H9 (cell line): ENCODE results near the gene TBC1D9B. TPM values are rescaled to one million over a fixed set of nuclear protein-coding genes. Genes with fewer than 3 reads are reported as not detected.

ENCODE experiments used
- DNase-seq: peaks from one replicate; pipeline ENCODE4 v3.0.0-alpha.2; 2017
- H2AFZ ChIP-seq: one replicate; pipeline ENCODE4 v1.6.1; 2013; ENCODE audit warnings: mild to moderate bottlenecking, low read length, control low read depth, moderate library complexity
- H2AK5ac ChIP-seq: 2 replicates; pipeline ENCODE4 v1.6.1; 2013; ENCODE audit warnings: low read length, control low read depth, mixed read lengths; ENCODE audit not compliant: insufficient read length
- H2BK120ac ChIP-seq: one replicate; pipeline ENCODE4 v1.6.1; 2013; ENCODE audit warnings: low read depth, mild to moderate bottlenecking, low read length, control low read depth, inconsistent platforms; ENCODE audit not compliant: poor library complexity, severe bottlenecking
- H2BK12ac ChIP-seq: 2 replicates; pipeline ENCODE4 v1.6.1; 2013; ENCODE audit warnings: low read length, control low read depth, mixed read lengths, low read depth; ENCODE audit not compliant: insufficient read length
- H2BK15ac ChIP-seq: 2 replicates; pipeline ENCODE4 v1.6.1; 2013; ENCODE audit warnings: low read depth, low read length, control low read depth
- H2BK20ac ChIP-seq: one replicate; pipeline ENCODE4 v1.6.1; 2013; ENCODE audit warnings: low read depth, mild to moderate bottlenecking, low read length, control low read depth, inconsistent platforms; ENCODE audit not compliant: poor library complexity, severe bottlenecking
- H2BK5ac ChIP-seq: 2 replicates; pipeline ENCODE4 v1.6.1; 2013; ENCODE audit warnings: low read length, control low read depth, mixed read lengths; ENCODE audit not compliant: insufficient read length
- H3K14ac ChIP-seq: 2 replicates; pipeline ENCODE4 v1.6.1; 2013; ENCODE audit warnings: low read length, control low read depth; ENCODE audit not compliant: insufficient read depth
- H3K18ac ChIP-seq: 2 replicates; pipeline ENCODE4 v1.6.1; 2013; ENCODE audit warnings: low read depth, mild to moderate bottlenecking, mixed read lengths, low read length, control low read depth; ENCODE audit not compliant: insufficient read length
- H3K23ac ChIP-seq: 2 replicates; pipeline ENCODE4 v1.6.1; 2013; ENCODE audit warnings: low read length, control low read depth, mixed read lengths, low read depth; ENCODE audit not compliant: insufficient read length
- H3K23me2 ChIP-seq: 2 replicates; pipeline ENCODE4 v1.6.1; 2013; ENCODE audit warnings: low read depth, mild to moderate bottlenecking, mixed read lengths, low read length, control low read depth; ENCODE audit not compliant: insufficient read length, poor library complexity, severe bottlenecking
- H3K27ac ChIP-seq: 2 replicates; pipeline ENCODE4 v1.5.1; 2013; ENCODE audit warnings: low read length, control low read depth, mixed read lengths, low read depth; ENCODE audit not compliant: insufficient read length
- H3K27me3 ChIP-seq: 2 replicates; pipeline ENCODE4 v1.6.1; 2013; ENCODE audit warnings: low read length, control low read depth, inconsistent platforms; ENCODE audit not compliant: insufficient read depth
- H3K4ac ChIP-seq: 2 replicates; pipeline ENCODE4 v1.6.1; 2013; ENCODE audit warnings: low read depth, mild to moderate bottlenecking, control low read depth, inconsistent platforms, low read length, moderate library complexity
- H3K4me1 ChIP-seq: 2 replicates; pipeline ENCODE4 v1.6.1; 2013; ENCODE audit warnings: low read length, control low read depth, inconsistent platforms; ENCODE audit not compliant: insufficient read depth
- H3K4me2 ChIP-seq: 2 replicates; pipeline ENCODE4 v1.6.1; 2013; ENCODE audit warnings: low read length, control low read depth, mixed read lengths; ENCODE audit not compliant: insufficient read length, insufficient read depth
- H3K56ac ChIP-seq: 2 replicates; pipeline ENCODE4 v1.6.1; 2013; ENCODE audit warnings: low read depth, mild to moderate bottlenecking, mixed read lengths, low read length, control low read depth; ENCODE audit not compliant: insufficient read length
- H3K79me1 ChIP-seq: 2 replicates; pipeline ENCODE4 v1.6.1; 2013; ENCODE audit warnings: low read depth, mild to moderate bottlenecking, moderate library complexity, low read length, control low read depth, inconsistent platforms; ENCODE audit not compliant: insufficient read depth, poor library complexity, severe bottlenecking
- H3K79me2 ChIP-seq: 2 replicates; pipeline ENCODE4 v1.6.1; 2013; ENCODE audit warnings: low read length, control low read depth, inconsistent platforms; ENCODE audit not compliant: insufficient read depth
- H3K9ac ChIP-seq: 2 replicates; pipeline ENCODE4 v1.6.1; 2013; ENCODE audit warnings: low read length, control low read depth, mixed read lengths; ENCODE audit not compliant: insufficient read length; ENCODE audit errors: extremely low read depth
- H3K9me3 ChIP-seq: one replicate; pipeline ENCODE4 v1.6.1; 2013; ENCODE audit warnings: low read depth, low read length, inconsistent platforms; ENCODE audit not compliant: control insufficient read depth
- H3T11ph ChIP-seq: one replicate; pipeline ENCODE4 v1.6.1; 2013; ENCODE audit warnings: mild to moderate bottlenecking, low read length, control low read depth, inconsistent platforms
- H4K20me1 ChIP-seq: one replicate; pipeline ENCODE4 v1.6.1; 2013; ENCODE audit not compliant: control insufficient read depth, insufficient read length, insufficient read depth
- H4K5ac ChIP-seq: 2 replicates; pipeline ENCODE4 v1.6.1; 2013; ENCODE audit warnings: low read depth, mild to moderate bottlenecking, mixed read lengths, low read length, control low read depth; ENCODE audit not compliant: insufficient read length
- H4K8ac ChIP-seq: replicated peaks from 2 replicates; pipeline ENCODE4 v1.6.1; 2013; ENCODE audit warnings: low read length, control low read depth, mixed read lengths, low read depth; ENCODE audit not compliant: insufficient read length
- H4K91ac ChIP-seq: 2 replicates; pipeline ENCODE4 v1.6.1; 2013; ENCODE audit warnings: low read depth, mild to moderate bottlenecking, moderate library complexity, mixed read lengths, low read length, control low read depth; ENCODE audit not compliant: insufficient read length
- H3K27ac Mint-ChIP-seq, 3 experiments: 2 replicates in 2 of 3; 3 replicates in 1 of 3; pipeline ENCODE4 v1.8.0; 2020 to 2021; ENCODE audit warnings: mixed read lengths in 3 of 3, mild to moderate bottlenecking in 1 of 3, moderate library complexity in 1 of 3
- H3K27me3 Mint-ChIP-seq: 2 replicates; pipeline ENCODE4 v1.8.0; 2021; ENCODE audit warnings: low read depth, mild to moderate bottlenecking, moderate library complexity, mixed read lengths
- H3K36me3 Mint-ChIP-seq, 3 experiments: 2 replicates in 2 of 3; 3 replicates in 1 of 3; pipeline ENCODE4 v1.8.0; 2020 to 2021; ENCODE audit warnings: low read depth in 3 of 3, mixed read lengths in 3 of 3; ENCODE audit not compliant: insufficient read depth in 1 of 3
- H3K4me1 Mint-ChIP-seq, 2 experiments: 2 replicates each; pipeline ENCODE4 v1.8.0; 2020; ENCODE audit warnings: mixed read lengths in 2 of 2
- H3K4me3 Mint-ChIP-seq, 2 experiments: 2 replicates in 1 of 2; 3 replicates in 1 of 2; pipeline ENCODE4 v1.8.0; 2020 to 2021; ENCODE audit warnings: mild to moderate bottlenecking in 2 of 2, mixed read lengths in 2 of 2, moderate library complexity in 1 of 2
- H3K9me3 Mint-ChIP-seq, 2 experiments: 2 replicates in 1 of 2; 3 replicates in 1 of 2; pipeline ENCODE4 v1.8.0; 2020; ENCODE audit warnings: mild to moderate bottlenecking in 2 of 2, mixed read lengths in 2 of 2, moderate library complexity in 1 of 2
- WGBS: extraction: QIAGEN DNeasy Blood & Tissue Kit; methylation state at CpG from one replicate; pipeline ENCODE4 v1.1.7; 2013; ENCODE audit warnings: missing lambda C conversion rate, low lambda C conversion rate, mixed read lengths; ENCODE audit not compliant: insufficient read length; ENCODE audit errors: extremely low coverage; 5-methylcytosine and 5-hydroxymethylcytosine counted together
- total RNA-seq: library from RNA; stranded (reverse); gene quantifications from 2 replicates; pipeline ENCODE4 v1.2.1, GENCODE V29; 2021
- TF ChIP-seq, protein P1 (sequence below): fragments of 200-600 bp; sonication (generic); conservative IDR thresholded peaks from 3 replicates; pipeline ENCODE4 v1.8.0; 2021; ENCODE audit warnings: antibody characterized with exemption, mild to moderate bottlenecking

Gene TBC1D9B
- total RNA-seq, 1 experiment from 2014 or later: 62.1 TPM

- Histone ChIP-seq H3K56ac (no peak overlapping the region), H4K8ac (no peak overlapping the region), H2BK120ac (no peak overlapping the region), H2BK12ac (no peak overlapping the region), H2BK5ac (no peak overlapping the region), H3K27me3 (no peaks in the 10 kb centered on the region), H3K14ac (no peak overlapping the region), H3K4ac (no peak overlapping the region), H4K91ac (no peak overlapping the region), H2BK20ac (no peak overlapping the region), H2AFZ (no peak overlapping the region), H3K79me2 (no peaks in the 10 kb centered on the region), H3K23me2 (no peaks in the 10 kb centered on the region), H3K23ac (no peak overlapping the region), H3K9me3 (no peaks in the 10 kb centered on the region), H2BK15ac (no peak overlapping the region), H4K5ac (no peak overlapping the region), H3K4me1 (no peaks in the 10 kb centered on the region), H3K18ac (no peak overlapping the region), H2AK5ac (no peak overlapping the region), H3K9ac (no peak overlapping the region), H3T11ph (no peak overlapping the region), H4K20me1 (no peaks in the 10 kb centered on the region), H3K27ac (no peak overlapping the region), H3K4me2 (no peak overlapping the region), H3K79me1 (no peaks in the 10 kb centered on the region)
- no CpG with 5 or more reads among the region's 13 CpGs for WGBS
- Mint-ChIP-seq H3K27me3 (no peaks in the 10 kb centered on the region), H3K36me3 (peaks cover 34 to 77% (median 69%) of the 10 kb centered on the region in 3 experiments), H3K9me3 (peaks cover 1 to 2% of the 10 kb centered on the region in 2 experiments; a peak in 4 of 5 replicates), H3K4me3 (no peak overlapping the region), H3K27ac (peak overlapping the region in 1 of 3 experiments; percentile 13; a peak in 1 of 7 replicates), H3K4me1 (no peaks in the 10 kb centered on the region)
- TF ChIP-seq, protein P1, sequence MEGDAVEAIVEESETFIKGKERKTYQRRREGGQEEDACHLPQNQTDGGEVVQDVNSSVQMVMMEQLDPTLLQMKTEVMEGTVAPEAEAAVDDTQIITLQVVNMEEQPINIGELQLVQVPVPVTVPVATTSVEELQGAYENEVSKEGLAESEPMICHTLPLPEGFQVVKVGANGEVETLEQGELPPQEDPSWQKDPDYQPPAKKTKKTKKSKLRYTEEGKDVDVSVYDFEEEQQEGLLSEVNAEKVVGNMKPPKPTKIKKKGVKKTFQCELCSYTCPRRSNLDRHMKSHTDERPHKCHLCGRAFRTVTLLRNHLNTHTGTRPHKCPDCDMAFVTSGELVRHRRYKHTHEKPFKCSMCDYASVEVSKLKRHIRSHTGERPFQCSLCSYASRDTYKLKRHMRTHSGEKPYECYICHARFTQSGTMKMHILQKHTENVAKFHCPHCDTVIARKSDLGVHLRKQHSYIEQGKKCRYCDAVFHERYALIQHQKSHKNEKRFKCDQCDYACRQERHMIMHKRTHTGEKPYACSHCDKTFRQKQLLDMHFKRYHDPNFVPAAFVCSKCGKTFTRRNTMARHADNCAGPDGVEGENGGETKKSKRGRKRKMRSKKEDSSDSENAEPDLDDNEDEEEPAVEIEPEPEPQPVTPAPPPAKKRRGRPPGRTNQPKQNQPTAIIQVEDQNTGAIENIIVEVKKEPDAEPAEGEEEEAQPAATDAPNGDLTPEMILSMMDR: no peak
- no peak for DNase-seq
Observed at GRCh38 chr5:179889885-179890284, 17.8 kb downstream of the TBC1D9B start.
